GM18951 (cell line): ENCODE results near the gene TMEM212.

Source experiments
- POLR2A ChIP-seq: IDR thresholded peaks from 4 replicates; pipeline ENCODE4 v1.6.1; 2011; ENCODE audit warnings: mild to moderate bottlenecking; ENCODE audit not compliant: insufficient read length, insufficient read depth; ENCODE audit errors: extremely low read depth
- in situ Hi-C: fragments of 300-500 bp; cut with MboI; formaldehyde crosslinking; loops from one replicate; pipeline ENCODE4 v1.12.0; 2022; ENCODE audit warnings: low sequenced_read_pairs, mixed read lengths, inconsistent platforms; ENCODE audit not compliant: unreplicated experiment

TMEM212 gene

DNA sequence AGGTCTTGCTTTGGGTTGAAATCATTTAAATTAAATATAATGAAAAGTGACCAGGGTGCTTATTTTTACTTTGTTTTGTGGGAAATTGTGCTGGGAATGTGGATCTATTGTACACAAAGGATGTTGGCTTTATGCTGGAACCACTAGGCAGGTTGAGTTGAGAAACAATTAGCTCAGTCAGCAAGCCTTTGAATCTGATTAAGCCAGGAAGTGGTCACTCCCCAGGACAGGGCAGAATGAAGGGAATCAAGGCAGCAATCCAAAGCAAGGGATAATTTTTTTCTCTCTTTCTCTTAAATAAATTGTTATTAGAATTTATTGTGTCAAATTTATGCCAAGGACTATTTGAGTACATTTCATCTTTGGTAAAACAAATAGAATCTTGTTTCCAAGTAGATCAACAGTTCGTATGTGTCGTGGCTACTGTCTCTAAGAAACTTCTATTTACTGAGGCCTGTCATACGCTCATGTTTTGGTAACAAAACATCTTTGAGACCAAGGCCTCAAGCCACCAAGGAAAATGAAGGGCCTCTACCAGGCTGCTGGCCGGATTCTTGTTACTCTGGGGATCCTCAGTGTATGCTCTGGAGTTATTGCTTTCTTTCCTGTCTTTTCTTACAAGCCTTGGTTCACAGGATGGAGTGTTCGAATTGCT lies at the start of gene TMEM212:
Gene TMEM212 (plus strand): TSS at position 486 of the 655 bp plus-strand sequence. CDS start 35 bp downstream, at position 521.
- in situ Hi-C loops = no loop called here
- no peak for TF ChIP-seq POLR2A

DNA sequence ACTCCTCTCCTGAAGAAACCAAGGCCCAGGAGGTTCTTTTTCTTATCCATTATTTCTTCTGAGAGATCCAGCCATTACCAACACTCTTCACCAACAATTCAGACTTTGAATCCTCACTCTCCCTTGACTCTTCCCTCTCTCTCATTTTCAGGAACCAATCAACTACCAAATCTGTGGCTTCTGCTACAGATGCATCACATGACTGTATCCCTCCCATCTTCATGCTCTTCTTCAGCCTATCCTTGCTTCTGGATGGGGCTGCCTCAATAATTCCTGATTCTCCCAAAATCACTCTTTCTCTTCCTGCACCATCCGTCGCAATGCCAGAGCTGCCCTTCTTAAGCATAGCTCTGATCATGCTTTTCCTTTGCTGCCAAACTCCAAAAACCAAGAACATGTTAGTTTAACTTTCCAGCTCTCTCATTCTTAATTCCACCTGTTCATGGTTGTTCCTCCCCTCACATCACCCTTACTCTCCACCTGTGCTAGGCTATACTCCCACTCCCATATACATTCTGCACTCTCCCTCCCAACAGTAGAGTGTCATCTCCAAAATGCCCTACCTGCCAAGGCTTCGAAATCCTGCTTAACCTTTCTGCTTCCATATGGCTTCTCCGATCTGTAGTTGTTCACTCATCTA lies 46.4 kb upstream of the TMEM212 start:
- no peak for TF ChIP-seq POLR2A
- in situ Hi-C loops = no loop called here

- TF ChIP-seq POLR2A = no peak
Observed at GRCh38 chr3:171797265-171797679, 45.9 kb upstream of the TMEM212 start.

GRCh38 chr3:171797873-171798272 lies 45.3 kb upstream of the TMEM212 start:
- TF ChIP-seq POLR2A = no peak
- in situ Hi-C loops = no loop called here

More at GRCh38 chr3:171797265-171797679, 45.9 kb upstream of the TMEM212 start:
- in situ Hi-C loops = no loop called here

GRCh38 chr3:171799501-171799900 lies 43.6 kb upstream of the TMEM212 start:
- TF ChIP-seq POLR2A = no peak
- in situ Hi-C loops = no loop called here

DNA sequence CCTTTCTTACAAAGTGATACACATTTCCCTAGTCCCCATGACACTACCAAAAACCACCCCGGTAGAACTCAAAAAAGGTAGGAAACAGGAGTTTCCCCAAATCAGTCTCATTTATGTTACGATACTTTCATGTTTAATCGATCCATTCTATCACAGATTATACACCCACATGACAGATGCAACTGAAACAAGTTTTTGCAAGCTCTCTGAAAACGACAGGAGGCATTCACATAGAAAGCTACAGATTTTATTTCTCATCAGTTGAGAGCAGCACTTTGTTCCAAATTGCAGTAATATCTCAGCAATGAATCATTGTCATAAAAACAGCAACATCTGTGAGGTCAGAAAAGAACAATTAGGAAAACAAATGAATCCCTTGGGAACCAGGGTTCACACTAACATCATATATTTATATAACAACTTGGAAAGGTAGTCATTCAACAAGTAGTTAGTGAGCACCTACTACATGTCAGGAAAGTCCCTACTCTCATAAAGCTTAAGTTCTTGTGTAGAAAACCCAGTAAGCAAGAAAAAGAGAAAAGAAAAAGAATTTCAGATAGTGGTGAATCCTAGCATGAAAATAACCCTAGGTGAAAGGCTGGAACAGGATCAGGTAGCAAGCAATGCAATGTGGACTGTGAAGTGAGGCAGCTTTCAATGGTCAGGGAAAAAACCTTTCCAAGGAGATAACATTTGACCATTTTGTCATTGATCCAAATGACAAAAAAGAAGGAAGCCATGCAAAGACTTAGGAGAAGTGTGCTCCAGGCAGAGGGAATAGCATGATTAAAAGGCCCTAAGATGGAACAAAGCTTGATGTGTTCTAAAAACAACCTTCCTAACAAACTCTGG lies 41.2 kb upstream of the TMEM212 start:
- no peak for TF ChIP-seq POLR2A
- in situ Hi-C loops = no loop called here

DNA sequence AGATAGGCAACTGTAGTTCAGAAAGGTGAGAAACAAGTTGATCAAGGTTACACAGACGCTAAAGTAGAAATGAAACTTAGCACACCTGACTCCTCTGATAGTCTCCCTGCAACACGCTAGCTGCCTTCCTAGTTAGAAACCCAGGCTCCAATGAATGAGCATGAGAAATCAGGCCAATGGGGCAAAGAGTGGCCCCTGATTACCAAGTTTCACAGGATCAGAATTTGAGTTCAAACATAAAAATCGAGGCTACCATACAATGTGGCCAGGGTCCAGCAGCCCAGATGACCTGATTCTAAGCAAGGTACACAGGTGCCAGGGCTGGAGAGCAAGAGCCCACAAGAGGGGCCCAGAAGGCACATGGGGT lies 40.6 kb upstream of the TMEM212 start:
- in situ Hi-C loops = no loop called here
- TF ChIP-seq POLR2A = no peak

- in situ Hi-C loops = no loop called here
- no peak for TF ChIP-seq POLR2A
Observed at GRCh38 chr3:171803044-171803443, 40.1 kb upstream of the TMEM212 start.

GRCh38 chr3:171804618-171805389 lies 38.3 kb upstream of the TMEM212 start:
- in situ Hi-C loops = no loop called here
- TF ChIP-seq POLR2A = no peak

DNA sequence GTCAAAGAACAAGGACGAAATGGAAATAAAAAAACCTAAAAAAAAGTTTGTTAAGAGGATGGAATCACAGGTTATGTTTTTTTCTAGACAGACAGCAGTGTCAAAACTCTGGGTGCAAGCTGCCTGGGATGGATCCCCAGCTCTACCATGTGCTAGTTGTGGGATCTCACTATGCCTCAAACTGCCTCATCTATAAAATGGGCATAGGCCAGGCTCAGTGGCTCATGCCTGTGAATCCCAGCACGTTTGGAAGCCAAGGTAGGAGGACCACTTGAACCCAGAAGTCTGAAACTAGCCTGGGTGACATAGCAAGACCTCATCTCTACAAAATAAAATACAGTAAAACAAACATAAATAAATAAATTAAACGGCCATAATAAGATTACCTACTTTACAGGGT lies 37.5 kb upstream of the TMEM212 start:
- in situ Hi-C loops = no loop called here
- no peak for TF ChIP-seq POLR2A

DNA sequence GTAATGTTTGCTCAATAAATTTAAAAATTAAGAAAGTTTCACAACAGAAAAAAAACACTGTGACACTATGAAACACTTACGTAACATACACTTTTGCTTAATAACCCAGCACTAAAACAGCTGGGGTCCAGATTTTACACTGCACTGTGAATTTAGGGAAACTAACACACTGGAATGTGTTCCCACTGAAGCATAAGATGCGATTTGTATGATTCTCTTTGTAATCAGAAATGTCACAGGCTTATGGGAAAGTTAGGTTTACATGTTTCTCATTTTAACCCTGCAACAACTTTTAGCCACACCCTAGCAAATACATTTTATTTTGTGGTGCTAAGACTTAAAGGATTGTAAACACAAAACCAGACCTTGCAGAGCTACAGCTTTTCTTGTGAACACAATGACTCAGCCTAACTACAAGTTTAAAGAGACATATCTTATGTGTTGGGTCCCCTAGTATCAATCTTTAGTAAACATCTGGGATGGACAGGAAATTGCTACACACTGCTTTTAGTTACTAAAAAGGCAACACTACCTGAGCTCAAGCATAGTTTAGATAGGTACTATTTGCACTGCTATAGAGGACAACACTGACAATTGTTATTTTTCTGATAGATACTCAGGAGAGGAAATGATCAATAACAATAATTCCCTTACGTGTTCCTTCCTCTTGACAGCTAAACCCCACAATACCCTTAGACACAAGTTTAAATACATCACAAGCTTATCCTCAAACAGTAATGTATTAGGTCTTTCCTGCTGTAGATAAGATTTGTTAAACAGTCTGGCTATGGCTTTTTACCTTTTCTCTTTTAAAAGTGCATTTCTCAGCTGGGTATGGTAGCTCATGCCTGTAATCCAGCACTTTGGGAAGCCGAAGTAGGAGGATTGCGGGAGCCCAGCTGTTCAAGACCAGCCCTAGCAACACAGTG lies 36.7 kb upstream of the TMEM212 start:
- in situ Hi-C loops = no loop called here
- no peak for TF ChIP-seq POLR2A

GRCh38 chr3:171807129-171807675 lies 35.9 kb upstream of the TMEM212 start:
- no peak for TF ChIP-seq POLR2A
- in situ Hi-C loops = no loop called here
